Glomerular visceral epithelial cell (primary cell): ENCODE data around the gene APOLD1.
"Not testable (repeated sequence)": the region's sequence is repeated elsewhere in the genome, so short reads cannot be mapped to it uniquely, and the experiment has no call there.

Experiments
- DNase-seq: peaks from one replicate; pipeline ENCODE4 v3.0.0-alpha.2; 2016; ENCODE audit errors: extremely low spot score

Gene APOLD1

GRCh38 chr12:12807970-12808702 is 22.7 kb downstream of the APOLD1 start:
- no peak for DNase-seq

GRCh38 chr12:12810553-12811021 is 25.1 kb downstream of the APOLD1 start:
- DNase-seq, result no peak

GRCh38 chr12:12811343-12811742 is 25.9 kb downstream of the APOLD1 start:
- no peak for DNase-seq

GRCh38 chr12:12812174-12812573 is 26.7 kb downstream of the APOLD1 start:
- DNase-seq, result no peak

- no peak for DNase-seq
These were observed 27.2 kb downstream of the APOLD1 start for GRCh38 chr12:12812618-12813119.

- peak; percentile 91 for DNase-seq
These were observed 28.0 kb downstream of the APOLD1 start, which contains the start of gene DDX47 for GRCh38 chr12:12813120-12814101. Gene DDX47 (plus strand): TSS chr12:12813346. CDS start chr12:12813368, 22 bp downstream.

GRCh38 chr12:12817616-12818015 is 32.2 kb downstream of the APOLD1 start:
- no peak for DNase-seq

- DNase-seq, result peak; percentile 38
These were observed 33.2 kb downstream of the APOLD1 start for GRCh38 chr12:12818701-12819100.

GRCh38 chr12:12819221-12819620 is 33.8 kb downstream of the APOLD1 start:
- DNase-seq, result no peak

- DNase-seq, result peak; percentile 92
These were observed 34.4 kb downstream of the APOLD1 start for GRCh38 chr12:12819752-12820311.

GRCh38 chr12:12820376-12820775 is 34.9 kb downstream of the APOLD1 start:
- DNase-seq, result not testable (repeated sequence)

GRCh38 chr12:12821975-12822374 is 36.5 kb downstream of the APOLD1 start:
- no peak for DNase-seq

- peak; percentile 54 for DNase-seq
These were observed 37.4 kb downstream of the APOLD1 start for GRCh38 chr12:12822886-12823285.

GRCh38 chr12:12823300-12823699 is 37.8 kb downstream of the APOLD1 start:
- peak; percentile 82 for DNase-seq

GRCh38 chr12:12823811-12824210 is 38.4 kb downstream of the APOLD1 start:
- DNase-seq, result peak; percentile 59

GRCh38 chr12:12835378-12836146 is 50.1 kb downstream of the APOLD1 start:
- peak; percentile 60 for DNase-seq

GRCh38 chr12:12836571-12836970 is 51.1 kb downstream of the APOLD1 start:
- DNase-seq, result no peak

GRCh38 chr12:12837025-12837812 is 51.8 kb downstream of the APOLD1 start:
- peak; percentile 74 for DNase-seq

GRCh38 chr12:12837813-12838153 is 52.3 kb downstream of the APOLD1 start:
- no peak for DNase-seq

- no peak for DNase-seq
These were observed 53.5 kb downstream of the APOLD1 start for GRCh38 chr12:12839003-12839395.
